ENCODE data around the gene PPP1R14C.

- no peak for TF ChIP-seq CTCF (IDR thresholded peaks at IDR 0.05)
- no peak for TF ChIP-seq POLR2A (IDR thresholded peaks at IDR 0.05)
Observed at GRCh38 chr6:150180517-150180916, 37.7 kb downstream of the PPP1R14C start.
